ENCODE results near the gene LRRC45.

LRRC45 gene

GRCh38 chr17:82007228-82007494, 15.9 kb upstream of the LRRC45 start:
- H2AFZ ChIP-seq (ENCODE audit: low read depth, low read length, severe bottlenecking): no peak overlapping the region
- no peaks in the 10 kb centered on the region for H3K9me3 ChIP-seq (ENCODE audit: insufficient read depth, low read length)
- H3K27me3 ChIP-seq (ENCODE audit: low read length): no peaks in the 10 kb centered on the region
- no peak overlapping the region for H3K4me3 ChIP-seq (ENCODE audit: insufficient read depth, low read length, poor library complexity, severe bottlenecking)
- no peaks in the 10 kb centered on the region for H4K20me1 ChIP-seq (ENCODE audit: low read depth, low read length)
- no peak for TF ChIP-seq EZH2phosphoT487 (conservative IDR thresholded peaks at IDR 0.05; ENCODE audit: low read length)
- TF ChIP-seq, protein P1, sequence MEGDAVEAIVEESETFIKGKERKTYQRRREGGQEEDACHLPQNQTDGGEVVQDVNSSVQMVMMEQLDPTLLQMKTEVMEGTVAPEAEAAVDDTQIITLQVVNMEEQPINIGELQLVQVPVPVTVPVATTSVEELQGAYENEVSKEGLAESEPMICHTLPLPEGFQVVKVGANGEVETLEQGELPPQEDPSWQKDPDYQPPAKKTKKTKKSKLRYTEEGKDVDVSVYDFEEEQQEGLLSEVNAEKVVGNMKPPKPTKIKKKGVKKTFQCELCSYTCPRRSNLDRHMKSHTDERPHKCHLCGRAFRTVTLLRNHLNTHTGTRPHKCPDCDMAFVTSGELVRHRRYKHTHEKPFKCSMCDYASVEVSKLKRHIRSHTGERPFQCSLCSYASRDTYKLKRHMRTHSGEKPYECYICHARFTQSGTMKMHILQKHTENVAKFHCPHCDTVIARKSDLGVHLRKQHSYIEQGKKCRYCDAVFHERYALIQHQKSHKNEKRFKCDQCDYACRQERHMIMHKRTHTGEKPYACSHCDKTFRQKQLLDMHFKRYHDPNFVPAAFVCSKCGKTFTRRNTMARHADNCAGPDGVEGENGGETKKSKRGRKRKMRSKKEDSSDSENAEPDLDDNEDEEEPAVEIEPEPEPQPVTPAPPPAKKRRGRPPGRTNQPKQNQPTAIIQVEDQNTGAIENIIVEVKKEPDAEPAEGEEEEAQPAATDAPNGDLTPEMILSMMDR (IDR thresholded peaks at IDR 0.05; ENCODE audit: insufficient read depth, low read length, poor library complexity, severe bottlenecking): no peak
- no peaks in the 10 kb centered on the region for H3K9me2 ChIP-seq (replicated peaks; ENCODE audit: insufficient read depth, low read length)
- no peak overlapping the region for H3K27ac ChIP-seq (ENCODE audit: low read depth, low read length)
- H3F3A ChIP-seq (ENCODE audit: insufficient read depth): no peaks in the 10 kb centered on the region
- H3K79me2 ChIP-seq (ENCODE audit: insufficient read depth, low read length): no peaks in the 10 kb centered on the region
- no peak overlapping the region for H3K9ac ChIP-seq (ENCODE audit: low read length)
- no peak overlapping the region for H3K4me2 ChIP-seq (ENCODE audit: low read depth, low read length, poor library complexity, severe bottlenecking)
- no peaks in the 10 kb centered on the region for H3K36me3 ChIP-seq (ENCODE audit: low read length)

DNA sequence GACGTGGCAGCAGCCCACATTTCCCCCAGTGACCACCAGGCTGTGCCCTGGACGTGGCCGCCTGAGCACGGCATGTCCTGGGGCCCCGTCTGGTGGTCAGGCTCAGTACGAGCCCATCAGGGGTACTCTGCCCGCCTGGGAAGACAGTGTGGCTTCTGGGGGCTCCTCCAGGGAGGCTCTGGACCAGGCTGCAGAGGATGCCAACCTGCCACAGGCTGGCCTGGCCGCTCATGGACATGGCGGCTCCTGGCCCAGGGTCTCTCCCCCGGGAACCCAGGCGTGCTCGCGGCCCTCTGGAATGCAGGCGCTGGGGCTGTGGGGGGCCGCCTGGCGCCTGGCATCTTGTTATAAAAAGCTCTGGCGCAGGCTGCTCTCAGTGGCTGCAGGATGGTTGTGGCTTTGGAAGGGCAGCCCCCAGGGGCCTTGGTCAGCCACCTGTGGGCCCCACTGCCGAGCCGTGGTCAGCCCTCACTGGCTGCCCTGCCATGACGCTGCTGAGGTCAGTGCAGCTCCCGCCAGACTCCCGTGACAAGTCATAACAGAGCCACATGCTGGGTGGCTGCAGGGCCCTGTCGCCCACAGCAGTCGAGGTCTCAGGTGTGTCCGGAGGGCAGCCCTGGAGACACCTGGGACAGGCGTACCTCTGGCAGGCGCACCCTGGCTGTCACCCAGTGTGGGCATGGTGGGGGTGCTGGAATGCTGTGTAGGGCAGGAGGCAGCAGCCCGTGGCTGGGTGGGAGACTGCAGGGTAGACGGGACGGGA, 15.4 kb upstream of the LRRC45 start:
- H3K79me2 ChIP-seq (ENCODE audit: insufficient read depth, low read length): no peaks in the 10 kb centered on the region
- H3K9me3 ChIP-seq (ENCODE audit: insufficient read depth, low read length): no peaks in the 10 kb centered on the region
- no peak overlapping the region for H3K27ac ChIP-seq (ENCODE audit: low read depth, low read length)
- no peaks in the 10 kb centered on the region for H3K36me3 ChIP-seq (ENCODE audit: low read length)
- H3K9ac ChIP-seq (ENCODE audit: low read length): no peak overlapping the region
- no peaks in the 10 kb centered on the region for H3K27me3 ChIP-seq (ENCODE audit: low read length)
- H3K4me2 ChIP-seq (ENCODE audit: low read depth, low read length, poor library complexity, severe bottlenecking): no peak overlapping the region
- H3K4me3 ChIP-seq (ENCODE audit: insufficient read depth, low read length, poor library complexity, severe bottlenecking): no peak overlapping the region
- H2AFZ ChIP-seq (ENCODE audit: low read depth, low read length, severe bottlenecking): no peak overlapping the region
- no peaks in the 10 kb centered on the region for H3K9me2 ChIP-seq (replicated peaks; ENCODE audit: insufficient read depth, low read length)
- H4K20me1 ChIP-seq (ENCODE audit: low read depth, low read length): no peaks in the 10 kb centered on the region
- H3F3A ChIP-seq (ENCODE audit: insufficient read depth): no peaks in the 10 kb centered on the region
- TF ChIP-seq, protein P1 (IDR thresholded peaks at IDR 0.05; ENCODE audit: insufficient read depth, low read length, poor library complexity, severe bottlenecking): no peak
- TF ChIP-seq EZH2phosphoT487 (conservative IDR thresholded peaks at IDR 0.05; ENCODE audit: low read length): no peak

- no peak overlapping the region for H3K4me3 ChIP-seq (ENCODE audit: insufficient read depth, low read length, poor library complexity, severe bottlenecking)
- H3K9me3 ChIP-seq (ENCODE audit: insufficient read depth, low read length): no peaks in the 10 kb centered on the region
- H3K27me3 ChIP-seq (ENCODE audit: low read length): no peaks in the 10 kb centered on the region
- no peaks in the 10 kb centered on the region for H3K79me2 ChIP-seq (ENCODE audit: insufficient read depth, low read length)
- no peaks in the 10 kb centered on the region for H3F3A ChIP-seq (ENCODE audit: insufficient read depth)
- H2AFZ ChIP-seq (ENCODE audit: low read depth, low read length, severe bottlenecking): no peak overlapping the region
- H4K20me1 ChIP-seq (ENCODE audit: low read depth, low read length): no peaks in the 10 kb centered on the region
- H3K9ac ChIP-seq (ENCODE audit: low read length): no peak overlapping the region
- TF ChIP-seq, protein P1 (IDR thresholded peaks at IDR 0.05; ENCODE audit: insufficient read depth, low read length, poor library complexity, severe bottlenecking): no peak
- no peak for TF ChIP-seq EZH2phosphoT487 (conservative IDR thresholded peaks at IDR 0.05; ENCODE audit: low read length)
- H3K36me3 ChIP-seq (ENCODE audit: low read length): no peaks in the 10 kb centered on the region
- no peak overlapping the region for H3K4me2 ChIP-seq (ENCODE audit: low read depth, low read length, poor library complexity, severe bottlenecking)
- H3K27ac ChIP-seq (ENCODE audit: low read depth, low read length): no peak overlapping the region
- H3K9me2 ChIP-seq (replicated peaks; ENCODE audit: insufficient read depth, low read length): no peaks in the 10 kb centered on the region
Observed at GRCh38 chr17:82008258-82008940, 14.7 kb upstream of the LRRC45 start.
